Thoracic aorta (tissue), 2 donors: ENCODE data around the gene HTRA2. TPM values are rescaled to one million over a fixed set of nuclear protein-coding genes. Genes with fewer than 3 reads are reported as not detected.
"Not testable (repeated sequence)": the region's sequence is repeated elsewhere in the genome, so short reads cannot be mapped to it uniquely, and the experiment has no call there.

Experiments
- ATAC-seq: fragments of 150-250 bp; one replicate; pipeline ENCODE4 v1.8.0; 2017; ENCODE audit warnings: low read depth; ENCODE audit not compliant: insufficient number of reproducible peaks, low FRiP score
- DNase-seq: peaks from one replicate; pipeline ENCODE4 v3.0.0-alpha.2; 2020; ENCODE audit warnings: low spot score
- H3K27ac ChIP-seq, 2 donors: fragments of 200-600 bp; sonication (generic); 1 replicate in 1 of 2; 2 replicates in 1 of 2; pipeline ENCODE4 v1.5.1; 2016; ENCODE audit warnings: mild to moderate bottlenecking in 2 of 2, moderate library complexity in 2 of 2
- H3K27me3 ChIP-seq: fragments of 200-600 bp; sonication (generic); replicated peaks from 2 replicates; pipeline ENCODE4 v1.6.0; 2016; ENCODE audit warnings: mild to moderate bottlenecking; ENCODE audit not compliant: insufficient read depth
- H3K36me3 ChIP-seq: fragments of 200-600 bp; sonication (generic); one replicate; pipeline ENCODE4 v1.5.1; 2016
- H3K4me1 ChIP-seq, 2 donors: fragments of 200-600 bp; sonication (generic); 1 replicate in 1 of 2; 2 replicates in 1 of 2; pipeline versions ENCODE4 v1.5.1 to v1.6.0; 2016; ENCODE audit warnings: low read depth in 2 of 2, mild to moderate bottlenecking in 1 of 2; ENCODE audit not compliant: control insufficient read depth in 1 of 2
- H3K4me3 ChIP-seq: fragments of 200-600 bp; sonication (generic); 2 replicates; pipeline ENCODE4 v1.5.1; 2016; ENCODE audit warnings: mild to moderate bottlenecking
- H3K9me3 ChIP-seq: fragments of 200-600 bp; sonication (generic); 2 replicates; pipeline ENCODE4 v1.5.1; 2016
- total RNA-seq, 2 donors: library from RNA; depleted of rRNA; stranded (reverse); fragments of >200 nt; gene quantifications; one replicate each; pipeline versions ENCODE4 v1.1.0 to v1.2.3, GENCODE V29; 2016
- TF ChIP-seq, protein P1 (sequence below): fragments of 200-600 bp; sonication (generic); IDR thresholded peaks from one replicate; pipeline ENCODE4 v1.5.1; 2019; ENCODE audit warnings: antibody characterized with exemption

HTRA2 gene
- total RNA-seq, 2 donors from 2014 or later = 34.9 to 35.6 TPM

- DNase-seq (no peak), ATAC-seq (no peak)
- Histone ChIP-seq H3K27ac (no peak overlapping the region), H3K4me1 (peaks cover 0 to 15% of the 10 kb centered on the region in 2 donors), H3K4me3 (no peak overlapping the region), H3K9me3 (no peaks in the 10 kb centered on the region), H3K27me3 (no peaks in the 10 kb centered on the region), H3K36me3 (peaks cover 4% of the 10 kb centered on the region)
- TF ChIP-seq, protein P1, sequence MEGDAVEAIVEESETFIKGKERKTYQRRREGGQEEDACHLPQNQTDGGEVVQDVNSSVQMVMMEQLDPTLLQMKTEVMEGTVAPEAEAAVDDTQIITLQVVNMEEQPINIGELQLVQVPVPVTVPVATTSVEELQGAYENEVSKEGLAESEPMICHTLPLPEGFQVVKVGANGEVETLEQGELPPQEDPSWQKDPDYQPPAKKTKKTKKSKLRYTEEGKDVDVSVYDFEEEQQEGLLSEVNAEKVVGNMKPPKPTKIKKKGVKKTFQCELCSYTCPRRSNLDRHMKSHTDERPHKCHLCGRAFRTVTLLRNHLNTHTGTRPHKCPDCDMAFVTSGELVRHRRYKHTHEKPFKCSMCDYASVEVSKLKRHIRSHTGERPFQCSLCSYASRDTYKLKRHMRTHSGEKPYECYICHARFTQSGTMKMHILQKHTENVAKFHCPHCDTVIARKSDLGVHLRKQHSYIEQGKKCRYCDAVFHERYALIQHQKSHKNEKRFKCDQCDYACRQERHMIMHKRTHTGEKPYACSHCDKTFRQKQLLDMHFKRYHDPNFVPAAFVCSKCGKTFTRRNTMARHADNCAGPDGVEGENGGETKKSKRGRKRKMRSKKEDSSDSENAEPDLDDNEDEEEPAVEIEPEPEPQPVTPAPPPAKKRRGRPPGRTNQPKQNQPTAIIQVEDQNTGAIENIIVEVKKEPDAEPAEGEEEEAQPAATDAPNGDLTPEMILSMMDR = no peak
Measured at GRCh38 chr2:74556831-74557370, 27.2 kb downstream of the HTRA2 start.

DNA sequence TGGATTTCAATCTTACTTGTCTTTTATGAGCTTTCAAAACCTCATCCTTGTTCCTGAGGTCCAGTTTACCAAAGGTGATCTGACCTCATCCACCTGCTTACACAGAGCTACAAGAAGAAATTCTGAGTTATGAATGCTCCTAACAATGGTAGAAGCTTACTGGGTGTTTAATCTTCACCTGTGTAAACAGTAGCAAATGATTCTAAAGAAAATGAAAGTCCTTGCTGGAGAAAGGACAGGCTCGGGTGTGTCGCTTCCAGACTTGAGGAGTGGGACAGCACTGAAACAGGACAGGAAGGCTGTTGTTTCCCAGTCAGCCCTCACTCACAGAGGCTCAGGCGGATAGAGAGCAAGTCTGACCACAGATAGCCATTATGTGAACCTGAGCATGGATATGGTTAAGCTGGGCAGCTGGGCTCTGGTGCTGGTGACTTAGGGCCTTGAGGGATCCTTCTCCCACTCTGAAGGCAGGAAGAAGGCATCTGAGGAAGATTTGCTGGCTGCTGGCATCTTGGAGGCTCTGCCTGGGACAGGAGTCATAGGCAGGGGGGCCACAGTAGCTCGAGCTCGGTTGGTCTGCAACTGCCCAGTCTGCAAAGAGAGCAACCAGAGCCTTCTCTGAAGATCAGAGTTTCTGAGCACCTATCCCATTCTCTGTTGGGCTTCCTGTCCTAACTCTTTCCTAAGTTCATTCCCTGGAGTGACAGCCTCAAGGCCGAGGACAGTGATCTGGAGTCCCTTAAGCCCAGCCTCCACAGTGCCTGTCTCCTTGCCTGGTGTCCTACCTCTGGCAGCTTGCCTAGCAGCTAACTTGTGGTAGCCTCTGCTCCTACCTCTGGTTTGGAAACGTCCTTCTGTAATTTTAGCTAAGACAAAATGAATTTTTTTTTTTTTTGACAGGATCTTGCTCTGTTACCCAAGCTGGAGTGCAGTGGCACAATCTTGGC is 28.8 kb downstream of the HTRA2 start:
- TF ChIP-seq, protein P1 = no peak
- no peaks in the 10 kb centered on the region for H3K9me3 ChIP-seq
- no peak overlapping the region for H3K27ac ChIP-seq
- no peak overlapping the region for H3K4me3 ChIP-seq
- no peak for ATAC-seq
- peaks cover 0 to under 1% of the 10 kb centered on the region in 2 donors for H3K4me1 ChIP-seq
- H3K27me3 ChIP-seq = no peaks in the 10 kb centered on the region
- DNase-seq = no peak
- H3K36me3 ChIP-seq = peaks cover 4% of the 10 kb centered on the region

GRCh38 chr2:74559912-74560311 is 30.2 kb downstream of the HTRA2 start:
- Histone ChIP-seq H3K27me3 (no peaks in the 10 kb centered on the region), H3K9me3 (no peaks in the 10 kb centered on the region), H3K4me3 (no peak overlapping the region), H3K27ac (no peak overlapping the region), H3K36me3 (peaks cover 4% of the 10 kb centered on the region), H3K4me1 (no peaks in the 10 kb centered on the region)
- ATAC-seq (no peak), DNase-seq (no peak)
- TF ChIP-seq, protein P1 = no peak

DNA sequence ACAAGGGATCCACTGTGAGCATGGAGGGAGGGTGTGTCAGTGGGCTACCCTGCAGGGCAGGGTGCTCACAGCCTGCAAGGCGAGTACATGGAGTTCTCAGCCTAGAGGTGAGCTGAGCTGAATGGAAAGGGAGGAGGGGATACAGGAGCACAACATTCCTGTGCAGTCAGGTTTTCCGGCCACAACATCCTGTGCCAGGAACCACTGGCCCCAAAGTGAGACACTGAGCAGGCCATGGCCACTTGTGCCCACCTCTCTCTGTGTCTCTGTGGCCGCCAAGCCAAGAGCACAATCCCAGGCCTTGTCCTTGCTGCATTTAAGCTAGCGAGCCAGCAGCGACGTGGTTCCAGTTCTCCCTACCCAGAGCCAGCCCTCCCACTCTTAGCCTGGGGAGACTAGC is 30.9 kb downstream of the HTRA2 start:
- peaks cover 4% of the 10 kb centered on the region for H3K36me3 ChIP-seq
- H3K9me3 ChIP-seq = no peaks in the 10 kb centered on the region
- no peak overlapping the region for H3K4me3 ChIP-seq
- H3K27me3 ChIP-seq = no peaks in the 10 kb centered on the region
- DNase-seq (no peak), ATAC-seq (no peak)
- no peak overlapping the region for H3K27ac ChIP-seq
- H3K4me1 ChIP-seq = no peaks in the 10 kb centered on the region
- TF ChIP-seq, protein P1 = no peak

- not testable (repeated sequence) for H3K9me3 ChIP-seq
Measured at GRCh38 chr2:74561022-74561421, 31.3 kb downstream of the HTRA2 start.

More at GRCh38 chr2:74561022-74561421, 31.3 kb downstream of the HTRA2 start:
- H3K36me3 ChIP-seq, DNase-seq, H3K4me3 ChIP-seq, H3K27ac ChIP-seq, H3K4me1 ChIP-seq, H3K27me3 ChIP-seq, ATAC-seq: not testable (repeated sequence)
